HepG2 (cell line): ENCODE measurements around the gene MT1M. TPM values are rescaled to one million over a fixed set of nuclear protein-coding genes. Genes with fewer than 3 reads are reported as not detected.

Experiments used
- ATAC-seq: fragments of 200-7000 bp; cut with Tn5 transposase; 3 replicates; pipeline ENCODE4 v1.9.1; 2020; ENCODE audit warnings: mild to moderate bottlenecking, moderate library complexity
- BruUV-seq: library from RNA; stranded (reverse); fragments of 400-500 nt; replicated peaks from 2 replicates; lab custom pipeline; 2021; lab: Mats Ljungman, UMichigan
- CTCF ChIA-PET: fragments of 300-600 bp; formaldehyde crosslinking; extraction: SDS; loops from one replicate; lab custom pipeline; 2021; ENCODE audit warnings: low total read pairs, inconsistent platforms, low intra/inter-chr PET ratio; lab: Yijun Ruan, JAX
- POLR2A ChIA-PET: fragments of 350-600 bp; sonication (Branson Sonifier 250); formaldehyde crosslinking; loops from one replicate; lab custom pipeline; 2020; ENCODE audit warnings: antibody characterized with exemption, inconsistent platforms; lab: Yijun Ruan, JAX
- DNase-seq: peaks from one replicate; pipeline ENCODE4 v3.0.0-alpha.2; 2015; ENCODE audit warnings: low spot score
- FAIRE-seq: peaks from 3 replicates; lab custom pipeline; 2011; peaks lifted over from hg19 to GRCh38; lab: Jason Lieb, UNC
- H2AFZ ChIP-seq: one replicate; pipeline ENCODE4 v1.6.1; 2011; ENCODE audit warnings: low read length, inconsistent platforms
- H3K27ac ChIP-seq: fragments of 300-600 bp; 3 replicates; pipeline ENCODE4 v1.8.0; 2011; ENCODE audit warnings: mixed run types, mild to moderate bottlenecking, mixed read lengths, low read length, inconsistent platforms; ENCODE audit not compliant: insufficient read depth; ENCODE audit errors: extremely low read length
- H3K27me3 ChIP-seq, 2 experiments: fragments of 200-600 bp in 1 of 2; 2 replicates in 1 of 2; 3 replicates in 1 of 2; pipeline versions ENCODE4 v1.6.0 to v1.8.0; 2011; ENCODE audit warnings: low read length in 2 of 2, mild to moderate bottlenecking in 2 of 2, moderate library complexity in 2 of 2, inconsistent platforms in 1 of 2; ENCODE audit not compliant: insufficient read depth in 2 of 2, control insufficient read depth in 1 of 2
- H3K36me3 ChIP-seq, 2 experiments: fragments of 200-600 bp in 1 of 2; replicated peaks in 1 of 2; 2 replicates in 1 of 2; 3 replicates in 1 of 2; pipeline versions ENCODE4 v1.5.1 to v1.8.0; 2011; ENCODE audit warnings: low read length in 2 of 2, inconsistent platforms in 1 of 2; ENCODE audit not compliant: insufficient read depth in 2 of 2, control insufficient read depth in 1 of 2
- H3K4me1 ChIP-seq: 2 replicates; pipeline ENCODE4 v1.5.1; 2012; ENCODE audit warnings: low read length, inconsistent platforms; ENCODE audit not compliant: insufficient read depth
- H3K4me2 ChIP-seq: 2 replicates; pipeline ENCODE4 v1.6.0; 2011; ENCODE audit warnings: low read depth, low read length, inconsistent platforms
- H3K4me3 ChIP-seq, 3 experiments: fragments of 200-600 bp in 1 of 3; sonication (generic), shearing (Covaris generic) in 1 of 3; replicated peaks in 1 of 3; 2 replicates each; pipeline ENCODE4 v1.5.1; 2011 to 2016; ENCODE audit warnings: low read length in 3 of 3, inconsistent platforms in 2 of 3, low read depth in 2 of 3, mild to moderate bottlenecking in 2 of 3, control low read depth in 1 of 3, mixed read lengths in 1 of 3; ENCODE audit not compliant: insufficient read depth in 1 of 3
- H3K79me2 ChIP-seq: one replicate; pipeline ENCODE4 v1.6.1; 2011; ENCODE audit warnings: low read length, inconsistent platforms; ENCODE audit not compliant: insufficient read depth
- H3K9ac ChIP-seq: 2 replicates; pipeline ENCODE4 v1.6.0; 2011; ENCODE audit warnings: mild to moderate bottlenecking, low read depth, low read length, inconsistent platforms; ENCODE audit not compliant: insufficient read depth
- H3K9me3 ChIP-seq: 2 replicates; pipeline ENCODE4 v1.5.1; 2012; ENCODE audit warnings: mild to moderate bottlenecking, low read length
- H4K20me1 ChIP-seq: 2 replicates; pipeline ENCODE4 v1.6.0; 2011; ENCODE audit warnings: inconsistent platforms, mild to moderate bottlenecking, low read length, moderate library complexity; ENCODE audit not compliant: insufficient read depth
- CEBPB ChIP-seq: IDR thresholded peaks from 2 replicates; pipeline ENCODE4 v1.6.1; 2011; ENCODE audit warnings: low read depth, low read length, improper control_type of control experiment, borderline replicate concordance
- KDM1A ChIP-seq: IDR thresholded peaks from 2 replicates; pipeline ENCODE4 v1.6.1; 2016; ENCODE audit warnings: missing compliant biosample characterization
- MAZ ChIP-seq, 2 experiments: sonication (generic) in 1 of 2; formaldehyde crosslinking in 1 of 2; IDR thresholded peaks; 2 replicates each; pipeline versions ENCODE4 v1.5.0 to v1.6.1; 2012 to 2020; ENCODE audit warnings: low read depth in 2 of 2, mild to moderate bottlenecking in 2 of 2, borderline replicate concordance in 1 of 2, improper control_type of control experiment in 1 of 2, low read length in 1 of 2, missing genetic modification reagents in 1 of 2, moderate library complexity in 1 of 2
- MTF1 ChIP-seq: sonication (generic); formaldehyde crosslinking; IDR thresholded peaks from 2 replicates; pipeline ENCODE4 v1.5.0; 2020; ENCODE audit warnings: missing genetic modification reagents
- SAP130 ChIP-seq: IDR thresholded peaks from 2 replicates; pipeline ENCODE4 v1.6.1; 2016; ENCODE audit warnings: low read depth
- SMAD3 ChIP-seq: sonication (generic); formaldehyde crosslinking; IDR thresholded peaks from 2 replicates; pipeline ENCODE4 v1.4.0; 2020; ENCODE audit warnings: missing genetic modification reagents
- ZNF615 ChIP-seq: sonication (generic); formaldehyde crosslinking; IDR thresholded peaks from 2 replicates; pipeline ENCODE4 v1.5.0; 2020; ENCODE audit warnings: mild to moderate bottlenecking, missing genetic modification reagents, borderline replicate concordance
- ZNF7 ChIP-seq: IDR thresholded peaks from 2 replicates; pipeline ENCODE4 v1.6.1; 2016; ENCODE audit warnings: missing biosample characterization, missing genetic modification reagents
- ZNF720 ChIP-seq: sonication (generic); formaldehyde crosslinking; IDR thresholded peaks from 2 replicates; pipeline ENCODE4 v1.4.0; 2020; ENCODE audit warnings: missing genetic modification reagents
- ZNF747 ChIP-seq: sonication (generic); formaldehyde crosslinking; IDR thresholded peaks from 2 replicates; pipeline ENCODE4 v1.8.1; 2023; ENCODE audit warnings: missing genetic modification reagents, mild to moderate bottlenecking, borderline replicate concordance
- ZNF878 ChIP-seq: sonication (generic); formaldehyde crosslinking; IDR thresholded peaks from 2 replicates; pipeline ENCODE4 v1.8.1; 2023; ENCODE audit warnings: mild to moderate bottlenecking, missing genetic modification reagents, moderate library complexity
- WGBS: methylation state at CpG from one replicate; pipeline ENCODE4 v1.1.6; 2017; ENCODE audit warnings: low lambda C conversion rate; 5-methylcytosine and 5-hydroxymethylcytosine counted together
- in situ Hi-C: cut with HindIII; loops from 2 replicates; pipeline ENCODE4 v1.10.0; 2017; ENCODE audit warnings: low pct_unique_long_range_greater_than_20kb; ENCODE audit not compliant: extremely low pct_ligation_motif_present
- intact Hi-C: fragments of 100-400 bp; cut with micrococcal nuclease; formaldehyde crosslinking; loops from one replicate; pipeline ENCODE4 v1.10.0; 2022; ENCODE audit not compliant: unreplicated experiment
- polyA plus RNA-seq, 8 experiments: library from polyadenylated mRNA; depleted of rRNA in 3 of 8; stranded (reverse) in 7 of 8; unstranded in 1 of 8; fragments of >200 nt; fragmentation: Illumina TruSeq in 4 of 8; extraction: Trizol in 4 of 8; gene quantifications; 2 replicates each; pipeline versions ENCODE4 v1.2.1 to v1.2.3, GENCODE V29; 2011 to 2016; ENCODE audit warnings: low read depth in 4 of 8, missing spikeins in 1 of 8, mixed read lengths in 1 of 8; ENCODE audit not compliant: insufficient read depth in 1 of 8
- total RNA-seq, 5 experiments: library from RNA; depleted of rRNA; stranded (reverse); fragments of >200 nt; fragmentation: Illumina TruSeq; extraction: Trizol; gene quantifications; 2 replicates each; pipeline ENCODE4 v1.2.3, GENCODE V29; 2016; ENCODE audit warnings: low read depth in 1 of 5
- TF ChIP-seq, protein P1 (sequence below): sonication (generic); formaldehyde crosslinking; IDR thresholded peaks from 2 replicates; pipeline ENCODE4 v1.5.0; 2020; ENCODE audit warnings: mild to moderate bottlenecking, missing genetic modification reagents, moderate library complexity

MT1M gene
- total and polyA plus RNA-seq, 2 of the 13 experiments (the other 11 are each of a cell fraction or from before 2014, with no cell fraction given): 4.6 TPM; not detected in 1

DNA sequence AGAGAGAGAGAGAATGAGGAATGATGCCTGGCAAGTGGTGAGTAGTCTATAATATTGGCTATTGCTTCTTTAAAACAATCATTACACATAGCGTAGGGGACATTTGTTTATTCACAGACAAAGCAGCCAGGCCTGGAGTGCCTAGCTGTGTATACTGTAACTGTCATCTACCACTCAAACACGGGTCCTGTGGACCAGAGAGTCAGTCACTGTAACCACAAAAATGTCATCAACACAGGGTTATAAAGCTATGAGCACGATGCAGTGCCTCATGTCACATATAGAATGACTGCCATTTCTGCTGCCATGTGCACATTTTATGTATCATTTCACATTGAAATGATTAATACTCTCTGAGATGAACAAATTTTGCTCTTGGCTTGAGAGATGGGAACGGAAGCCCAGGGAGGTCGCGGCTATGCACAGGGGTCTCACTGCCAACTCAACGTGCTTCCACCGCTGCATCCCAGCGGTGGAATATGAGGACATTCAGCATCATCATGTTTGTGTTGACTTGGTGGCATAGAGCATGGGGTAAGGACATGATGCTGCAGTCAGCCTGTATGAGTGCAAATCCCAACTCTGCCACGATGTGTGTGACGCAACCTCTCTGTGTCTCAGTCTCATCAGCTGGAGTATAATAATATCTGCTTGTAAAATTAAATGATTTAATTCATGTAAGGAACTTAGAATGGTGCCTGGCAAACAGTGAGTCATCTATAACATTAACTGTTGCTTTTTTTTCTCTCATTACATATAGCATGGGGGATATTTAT is 40.5 kb downstream of the MT1M start:
- intact Hi-C loops (loop anchor here (5.0 kb wide), 1 partner anchor 189 kb away; no protein-coding TSS in a partner anchor), in situ Hi-C loops (no loop called here)
- no peak for ATAC-seq
- Histone ChIP-seq H3K4me1 (peaks cover 13% of the 10 kb centered on the region), H3K9me3 (no peaks in the 10 kb centered on the region), H3K9ac (no peak overlapping the region), H3K36me3 (no peaks in the 10 kb centered on the region), H4K20me1 (no peaks in the 10 kb centered on the region), H3K27me3 (peaks cover 7 to 57% of the 10 kb centered on the region in 2 experiments), H3K4me3 (no peak overlapping the region), H3K27ac (no peak overlapping the region), H3K4me2 (no peak overlapping the region), H2AFZ (no peak overlapping the region), H3K79me2 (no peaks in the 10 kb centered on the region)
- no peak for FAIRE-seq
- WGBS: 48% methylated on average over 11 of the region's 11 CpGs
- no peak for TF ChIP-seq ZNF878
- TF ChIP-seq CEBPB: peak; percentile 82
- TF ChIP-seq ZNF747 (CRISPR knock-in tag): no peak
- no peak for TF ChIP-seq ZNF615
- BruUV-seq: no TSS peak
- DNase-seq: no peak
- ChIA-PET POLR2A (no interaction called here), CTCF (interaction anchor here (1.2 to 3.8 kb wide), 2 partner anchors 29 to 116 kb away, joined by 3 to 36 read pairs; no protein-coding TSS in a partner anchor)

DNA sequence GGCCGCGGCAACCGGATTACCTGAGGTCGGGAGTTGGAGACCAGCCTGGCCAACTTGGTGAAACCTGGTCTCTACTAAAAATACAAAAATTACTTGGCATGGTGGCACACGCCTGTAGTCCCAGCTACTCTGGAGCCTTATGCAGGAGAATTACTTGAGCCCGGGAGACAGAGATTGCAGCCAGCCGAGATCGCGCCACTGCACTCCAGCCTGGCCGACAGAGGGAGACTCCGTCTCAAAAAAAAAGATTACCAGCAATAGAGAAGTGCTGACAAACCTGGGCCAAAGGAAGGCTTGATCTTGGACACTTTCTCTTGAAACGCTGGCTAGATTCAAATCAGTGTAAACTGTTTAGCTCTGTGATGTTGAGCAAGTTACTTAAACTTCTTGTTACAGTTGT is 41.5 kb downstream of the MT1M start:
- WGBS: 24% methylated on average over 12 of the region's 12 CpGs
- ATAC-seq (peak; percentile 75), FAIRE-seq (peak; percentile 77), DNase-seq (peak; percentile 47)
- ChIA-PET CTCF (interaction anchor here (1.2 to 3.8 kb wide), 2 partner anchors 28 to 116 kb away, joined by 3 to 36 read pairs; no protein-coding TSS in a partner anchor), POLR2A (no interaction called here)
- 0 out of 2 replicates have a peak, but pooled peaks cover 3% of the 10 kb centered on the region for H3K4me1 ChIP-seq
- no TSS peak for BruUV-seq
- H3K4me2 ChIP-seq: no peak overlapping the region
- no peaks in the 10 kb centered on the region for H3K79me2 ChIP-seq
- H3K9ac ChIP-seq: no peak overlapping the region
- H3K4me3 ChIP-seq: no peak overlapping the region
- intact Hi-C loops: loop anchor here (1.0 to 5.0 kb wide), 2 partner anchors 28 to 188 kb away; no protein-coding TSS in a partner anchor
- no peaks in the 10 kb centered on the region for H4K20me1 ChIP-seq
- H3K27me3 ChIP-seq: peaks cover 6 to 49% of the 10 kb centered on the region in 2 experiments
- H2AFZ ChIP-seq: no peak overlapping the region
- no peaks in the 10 kb centered on the region for H3K9me3 ChIP-seq
- H3K36me3 ChIP-seq: no peaks in the 10 kb centered on the region
- no peak overlapping the region for H3K27ac ChIP-seq
- in situ Hi-C loops: no loop called here
- TF ChIP-seq MAZ (IDR thresholded peaks at IDR 0.05; ENCODE audit: borderline replicate concordance, low read depth, low read length) (0 out of 2 replicates have a peak, but pooled peaks have one; percentile 33), MAZ (CRISPR knock-in tag; IDR thresholded peaks at IDR 0.05; ENCODE audit: low read depth) (no peak), KDM1A (CRISPR knock-in tag) (no peak), ZNF7 (peak; percentile 90), MTF1 (0 out of 2 replicates have a peak, but pooled peaks have one; percentile 31), SMAD3 (no peak), ZNF720 (CRISPR knock-in tag) (no peak), SAP130 (CRISPR knock-in tag) (0 out of 2 replicates have a peak, but pooled peaks have one; percentile 12)
- TF ChIP-seq, protein P1, sequence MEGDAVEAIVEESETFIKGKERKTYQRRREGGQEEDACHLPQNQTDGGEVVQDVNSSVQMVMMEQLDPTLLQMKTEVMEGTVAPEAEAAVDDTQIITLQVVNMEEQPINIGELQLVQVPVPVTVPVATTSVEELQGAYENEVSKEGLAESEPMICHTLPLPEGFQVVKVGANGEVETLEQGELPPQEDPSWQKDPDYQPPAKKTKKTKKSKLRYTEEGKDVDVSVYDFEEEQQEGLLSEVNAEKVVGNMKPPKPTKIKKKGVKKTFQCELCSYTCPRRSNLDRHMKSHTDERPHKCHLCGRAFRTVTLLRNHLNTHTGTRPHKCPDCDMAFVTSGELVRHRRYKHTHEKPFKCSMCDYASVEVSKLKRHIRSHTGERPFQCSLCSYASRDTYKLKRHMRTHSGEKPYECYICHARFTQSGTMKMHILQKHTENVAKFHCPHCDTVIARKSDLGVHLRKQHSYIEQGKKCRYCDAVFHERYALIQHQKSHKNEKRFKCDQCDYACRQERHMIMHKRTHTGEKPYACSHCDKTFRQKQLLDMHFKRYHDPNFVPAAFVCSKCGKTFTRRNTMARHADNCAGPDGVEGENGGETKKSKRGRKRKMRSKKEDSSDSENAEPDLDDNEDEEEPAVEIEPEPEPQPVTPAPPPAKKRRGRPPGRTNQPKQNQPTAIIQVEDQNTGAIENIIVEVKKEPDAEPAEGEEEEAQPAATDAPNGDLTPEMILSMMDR: peak; percentile 83
